ENCODE measurements around the gene NFIB.

NFIB gene

GRCh38 chr9:14322211-14323082 lies 8.5 kb upstream of the NFIB start:
- H3K36me3 Mint-ChIP-seq (ENCODE audit: insufficient read depth) = peaks cover 7% of the 10 kb centered on the region
- H3K9me3 Mint-ChIP-seq = no peaks in the 10 kb centered on the region
- H3K4me1 Mint-ChIP-seq = peaks cover 22% of the 10 kb centered on the region
- H3K4me3 Mint-ChIP-seq = peak overlapping the region; percentile 82
- H3K27me3 Mint-ChIP-seq = peaks cover 3% of the 10 kb centered on the region
- peak in 1 of 2 donors; percentile 45 for DNase-seq (ENCODE audit: low spot score in 2 of 2)
- H3K27ac Mint-ChIP-seq (ENCODE audit: low read depth) = peak overlapping the region; percentile 50
- ATAC-seq (replicated peaks; ENCODE audit: extremely low read depth, poor library complexity, severe bottlenecking) = peak; percentile 75

GRCh38 chr9:14321517-14322130 lies 7.7 kb upstream of the NFIB start:
- H3K27ac Mint-ChIP-seq (ENCODE audit: low read depth) = no peak overlapping the region
- peaks cover 12% of the 10 kb centered on the region for H3K27me3 Mint-ChIP-seq
- peak overlapping the region; percentile 82 for H3K4me3 Mint-ChIP-seq
- H3K4me1 Mint-ChIP-seq = peaks cover 24% of the 10 kb centered on the region
- H3K36me3 Mint-ChIP-seq (ENCODE audit: insufficient read depth) = peaks cover 7% of the 10 kb centered on the region
- DNase-seq (ENCODE audit: low spot score in 2 of 2) (no peak), ATAC-seq (replicated peaks; ENCODE audit: extremely low read depth, poor library complexity, severe bottlenecking) (no peak)
- H3K9me3 Mint-ChIP-seq = no peaks in the 10 kb centered on the region

- no peak overlapping the region for H3K27ac Mint-ChIP-seq (ENCODE audit: low read depth)
Measured at GRCh38 chr9:14320271-14321181, 6.6 kb upstream of the NFIB start.

GRCh38 chr9:14318934-14319580 lies 5.1 kb upstream of the NFIB start:
- Mint-ChIP-seq H3K4me1 (peaks cover 41% of the 10 kb centered on the region), H3K9me3 (no peaks in the 10 kb centered on the region), H3K27me3 (peaks cover 30% of the 10 kb centered on the region), H3K27ac (ENCODE audit: low read depth) (no peak overlapping the region), H3K36me3 (ENCODE audit: insufficient read depth) (peaks cover 11% of the 10 kb centered on the region), H3K4me3 (no peak overlapping the region)
- no peak for DNase-seq (ENCODE audit: low spot score in 2 of 2)
- no peak for ATAC-seq (replicated peaks; ENCODE audit: extremely low read depth, poor library complexity, severe bottlenecking)

More at GRCh38 chr9:14320271-14321181, 6.6 kb upstream of the NFIB start:
- no peak for ATAC-seq (replicated peaks; ENCODE audit: extremely low read depth, poor library complexity, severe bottlenecking)
- DNase-seq (ENCODE audit: low spot score in 2 of 2) = no peak
- H3K27me3 Mint-ChIP-seq = peaks cover 22% of the 10 kb centered on the region
- peaks cover 7% of the 10 kb centered on the region for H3K36me3 Mint-ChIP-seq (ENCODE audit: insufficient read depth)
- H3K9me3 Mint-ChIP-seq = no peaks in the 10 kb centered on the region
- H3K4me1 Mint-ChIP-seq = peaks cover 34% of the 10 kb centered on the region
- H3K4me3 Mint-ChIP-seq = peak overlapping the region; percentile 82

GRCh38 chr9:14318361-14318760 lies 4.4 kb upstream of the NFIB start:
- H3K4me3 Mint-ChIP-seq = no peak overlapping the region

GRCh38 chr9:14317667-14318320 lies 3.9 kb upstream of the NFIB start:
- no peaks in the 10 kb centered on the region for H3K9me3 Mint-ChIP-seq
- no peak for DNase-seq (ENCODE audit: low spot score in 2 of 2)
- no peak for ATAC-seq (replicated peaks; ENCODE audit: extremely low read depth, poor library complexity, severe bottlenecking)
- H3K4me1 Mint-ChIP-seq = peaks cover 41% of the 10 kb centered on the region
- peaks cover 43% of the 10 kb centered on the region for H3K27me3 Mint-ChIP-seq
- peak overlapping the region; percentile 13 for H3K4me3 Mint-ChIP-seq
- H3K36me3 Mint-ChIP-seq (ENCODE audit: insufficient read depth) = peaks cover 12% of the 10 kb centered on the region
- no peak overlapping the region for H3K27ac Mint-ChIP-seq (ENCODE audit: low read depth)

More at GRCh38 chr9:14318361-14318760, 4.4 kb upstream of the NFIB start:
- no peak for ATAC-seq (replicated peaks; ENCODE audit: extremely low read depth, poor library complexity, severe bottlenecking)
- Mint-ChIP-seq H3K4me1 (peaks cover 44% of the 10 kb centered on the region), H3K27ac (ENCODE audit: low read depth) (no peak overlapping the region), H3K36me3 (ENCODE audit: insufficient read depth) (peaks cover 12% of the 10 kb centered on the region), H3K27me3 (peaks cover 37% of the 10 kb centered on the region), H3K9me3 (no peaks in the 10 kb centered on the region)
- DNase-seq (ENCODE audit: low spot score in 2 of 2) = no peak

- H3K4me3 Mint-ChIP-seq = peak overlapping the region; percentile 83
- H3K27ac Mint-ChIP-seq (ENCODE audit: low read depth) = no peak overlapping the region
- ATAC-seq (replicated peaks; ENCODE audit: extremely low read depth, poor library complexity, severe bottlenecking) (no peak), DNase-seq (ENCODE audit: low spot score in 2 of 2) (no peak)
- no peaks in the 10 kb centered on the region for H3K9me3 Mint-ChIP-seq
- H3K36me3 Mint-ChIP-seq (ENCODE audit: insufficient read depth) = peaks cover 12% of the 10 kb centered on the region
- H3K27me3 Mint-ChIP-seq = peaks cover 53% of the 10 kb centered on the region
- H3K4me1 Mint-ChIP-seq = peaks cover 36% of the 10 kb centered on the region
Measured at GRCh38 chr9:14316602-14317300, 2.8 kb upstream of the NFIB start.

- Mint-ChIP-seq H3K36me3 (ENCODE audit: insufficient read depth) (peaks cover 9% of the 10 kb centered on the region), H3K4me1 (peaks cover 29% of the 10 kb centered on the region), H3K27me3 (peaks cover 57% of the 10 kb centered on the region), H3K9me3 (no peaks in the 10 kb centered on the region), H3K4me3 (peak overlapping the region; percentile 83), H3K27ac (ENCODE audit: low read depth) (no peak overlapping the region)
- ATAC-seq (replicated peaks; ENCODE audit: extremely low read depth, poor library complexity, severe bottlenecking) (no peak), DNase-seq (ENCODE audit: low spot score in 2 of 2) (no peak)
Measured at GRCh38 chr9:14315875-14316601, 2.1 kb upstream of the NFIB start.

GRCh38 chr9:14314929-14315874 lies 1.3 kb upstream of the NFIB start:
- DNase-seq (ENCODE audit: low spot score in 2 of 2) (no peak), ATAC-seq (replicated peaks; ENCODE audit: extremely low read depth, poor library complexity, severe bottlenecking) (peak; percentile 55)
- Mint-ChIP-seq H3K27me3 (peaks cover 57% of the 10 kb centered on the region), H3K4me1 (peaks cover 25% of the 10 kb centered on the region), H3K36me3 (ENCODE audit: insufficient read depth) (peaks cover 7% of the 10 kb centered on the region), H3K9me3 (no peaks in the 10 kb centered on the region), H3K4me3 (peak overlapping the region; percentile 83), H3K27ac (ENCODE audit: low read depth) (no peak overlapping the region)

- Mint-ChIP-seq H3K27ac (ENCODE audit: low read depth) (no peak overlapping the region), H3K4me1 (peaks cover 25% of the 10 kb centered on the region), H3K4me3 (peak overlapping the region; percentile 82), H3K9me3 (no peaks in the 10 kb centered on the region), H3K36me3 (ENCODE audit: insufficient read depth) (peaks cover 7% of the 10 kb centered on the region), H3K27me3 (peaks cover 59% of the 10 kb centered on the region)
- ATAC-seq (replicated peaks; ENCODE audit: extremely low read depth, poor library complexity, severe bottlenecking) = no peak
- no peak for DNase-seq (ENCODE audit: low spot score in 2 of 2)
Measured at GRCh38 chr9:14314424-14314928, 535 bp upstream of the NFIB start.

All from central memory CD8-positive, alpha-beta T cell (primary cell).